Right ventricle myocardium superior (tissue), 1 donor: Measurements from ENCODE around the gene TUT4. TPM values are rescaled to one million over a fixed set of nuclear protein-coding genes. Genes with fewer than 3 reads are reported as not detected.

Experiments
- ATAC-seq: fragments of 200-7000 bp; cut with Tn5 transposase; one replicate; pipeline ENCODE4 v1.9.1; 2020; ENCODE audit warnings: mild to moderate bottlenecking; ENCODE audit not compliant: poor library complexity
- DNase-seq: peaks from one replicate; pipeline ENCODE4 v3.0.0-alpha.2; 2020
- intact Hi-C: fragments of 100-400 bp; cut with DNase I; formaldehyde crosslinking; loops from one replicate; pipeline ENCODE4 v1.11.2; 2022
- long read RNA-seq: library from polyadenylated mRNA; unstranded; transcript quantifications from one replicate; pipeline ENCODE4 v2.0.0, GENCODE V29; 2021
- total RNA-seq: library from RNA; stranded (reverse); fragmentation: NEBNext Ultra II Directional; extraction: Animal tissue kit (Norgen Biotek cat#: 25700); gene quantifications from one replicate; pipeline ENCODE4 v1.2.1, GENCODE V29; 2021
- donor health status: DM: no; HTN: yes; CAD: no; lungs with severe emphysema.

Gene TUT4, protein sequence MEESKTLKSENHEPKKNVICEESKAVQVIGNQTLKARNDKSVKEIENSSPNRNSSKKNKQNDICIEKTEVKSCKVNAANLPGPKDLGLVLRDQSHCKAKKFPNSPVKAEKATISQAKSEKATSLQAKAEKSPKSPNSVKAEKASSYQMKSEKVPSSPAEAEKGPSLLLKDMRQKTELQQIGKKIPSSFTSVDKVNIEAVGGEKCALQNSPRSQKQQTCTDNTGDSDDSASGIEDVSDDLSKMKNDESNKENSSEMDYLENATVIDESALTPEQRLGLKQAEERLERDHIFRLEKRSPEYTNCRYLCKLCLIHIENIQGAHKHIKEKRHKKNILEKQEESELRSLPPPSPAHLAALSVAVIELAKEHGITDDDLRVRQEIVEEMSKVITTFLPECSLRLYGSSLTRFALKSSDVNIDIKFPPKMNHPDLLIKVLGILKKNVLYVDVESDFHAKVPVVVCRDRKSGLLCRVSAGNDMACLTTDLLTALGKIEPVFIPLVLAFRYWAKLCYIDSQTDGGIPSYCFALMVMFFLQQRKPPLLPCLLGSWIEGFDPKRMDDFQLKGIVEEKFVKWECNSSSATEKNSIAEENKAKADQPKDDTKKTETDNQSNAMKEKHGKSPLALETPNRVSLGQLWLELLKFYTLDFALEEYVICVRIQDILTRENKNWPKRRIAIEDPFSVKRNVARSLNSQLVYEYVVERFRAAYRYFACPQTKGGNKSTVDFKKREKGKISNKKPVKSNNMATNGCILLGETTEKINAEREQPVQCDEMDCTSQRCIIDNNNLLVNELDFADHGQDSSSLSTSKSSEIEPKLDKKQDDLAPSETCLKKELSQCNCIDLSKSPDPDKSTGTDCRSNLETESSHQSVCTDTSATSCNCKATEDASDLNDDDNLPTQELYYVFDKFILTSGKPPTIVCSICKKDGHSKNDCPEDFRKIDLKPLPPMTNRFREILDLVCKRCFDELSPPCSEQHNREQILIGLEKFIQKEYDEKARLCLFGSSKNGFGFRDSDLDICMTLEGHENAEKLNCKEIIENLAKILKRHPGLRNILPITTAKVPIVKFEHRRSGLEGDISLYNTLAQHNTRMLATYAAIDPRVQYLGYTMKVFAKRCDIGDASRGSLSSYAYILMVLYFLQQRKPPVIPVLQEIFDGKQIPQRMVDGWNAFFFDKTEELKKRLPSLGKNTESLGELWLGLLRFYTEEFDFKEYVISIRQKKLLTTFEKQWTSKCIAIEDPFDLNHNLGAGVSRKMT (N-terminal part only)
- total RNA-seq, result 31.8 TPM
- long read RNA-seq, full-length matches to known transcripts, result 1 of 13 reads
- long read RNA-seq, partial matches to known transcripts, result 1 of 13 reads
- long read RNA-seq, other reads (novel, unspliced or antisense), result 11 of 13 reads

DNA sequence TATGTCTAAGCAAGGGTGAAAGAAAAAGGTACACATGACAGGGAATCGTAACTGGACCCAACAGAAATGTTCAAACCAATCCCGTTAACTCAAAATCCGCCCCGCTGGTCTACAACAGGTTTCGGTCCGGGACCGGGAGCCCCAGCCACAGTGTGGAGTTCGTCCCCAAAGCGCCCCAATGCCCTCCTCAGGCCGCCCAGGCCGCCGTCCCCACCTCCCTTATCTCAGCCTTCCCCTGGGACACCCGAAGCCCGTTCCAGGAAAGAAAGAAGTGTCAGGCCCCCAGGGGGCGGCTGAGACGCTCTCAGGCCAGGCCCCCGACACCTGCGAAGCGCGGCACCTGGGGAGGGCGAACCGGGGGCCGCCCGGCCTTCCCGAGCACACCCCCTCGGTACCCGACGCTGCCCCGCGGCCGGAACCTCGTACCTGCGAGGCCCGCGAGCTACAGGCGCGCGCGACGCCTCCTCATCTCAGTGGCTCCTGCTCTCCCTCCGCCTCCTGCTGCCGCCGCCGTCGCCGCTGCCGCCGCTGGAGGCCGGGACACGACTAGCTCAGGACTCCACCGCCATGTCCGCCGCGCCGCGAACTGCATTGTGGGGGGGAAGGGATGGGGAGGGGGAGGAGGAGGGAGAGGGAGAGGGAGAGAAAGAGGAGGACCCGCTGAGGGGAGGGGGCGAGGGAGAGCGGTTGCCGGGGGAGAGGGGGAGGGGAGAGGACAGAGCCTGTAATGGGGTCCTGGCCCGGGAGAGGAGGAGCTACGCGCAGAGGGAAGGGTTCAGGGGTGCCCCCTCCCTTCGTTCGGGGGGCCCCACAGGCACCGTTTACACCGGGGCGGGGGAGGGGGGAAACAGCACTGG lies at the start of gene TUT4:
Gene TUT4, minus strand, starts transcription at position 588 of the 857 bp plus-strand sequence. CDS start 26,812 bp downstream, outside the sequence.
- intact Hi-C loops, result no loop called here
- ATAC-seq, result peak; percentile 89
- peak; percentile 85 for DNase-seq

DNA sequence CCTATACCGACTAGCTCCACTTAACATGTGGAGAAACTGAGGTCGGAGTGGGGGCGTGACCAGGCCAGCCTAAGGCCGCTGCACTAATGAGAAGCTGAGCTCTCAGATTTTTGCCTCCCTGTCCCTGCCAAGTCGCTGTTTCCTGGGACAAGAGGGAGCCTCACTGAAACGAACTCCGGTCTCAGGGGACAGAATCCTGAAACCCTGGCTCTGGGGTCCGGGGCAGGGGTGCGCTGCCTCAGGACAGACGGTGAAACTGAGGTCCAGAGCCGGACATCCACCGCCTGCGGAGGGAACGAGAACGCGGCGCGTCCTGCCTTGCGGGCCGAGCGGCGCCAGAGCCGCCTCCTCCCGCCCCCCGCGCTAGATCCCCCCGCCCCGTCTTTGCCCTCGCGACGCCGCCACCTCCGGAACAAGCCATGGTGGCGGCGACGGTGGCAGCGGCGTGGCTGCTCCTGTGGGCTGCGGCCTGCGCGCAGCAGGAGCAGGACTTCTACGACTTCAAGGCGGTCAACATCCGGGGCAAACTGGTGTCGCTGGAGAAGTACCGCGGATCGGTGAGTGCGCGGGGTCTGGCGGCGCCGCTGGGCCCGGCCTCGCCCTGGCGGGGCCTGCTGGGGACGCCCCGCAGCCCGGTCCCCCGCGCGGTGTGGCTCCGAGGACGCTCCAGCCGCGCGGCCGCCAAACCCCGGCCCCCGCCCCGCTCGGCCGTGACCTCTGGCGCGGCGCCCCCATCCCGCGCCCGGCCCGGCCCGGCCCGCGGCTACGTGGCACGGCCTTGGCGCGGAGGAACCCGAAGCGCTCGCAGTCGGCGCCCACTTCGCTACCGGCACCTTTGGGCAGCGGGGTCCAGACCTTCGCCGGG lies 49.3 kb upstream of the TUT4 start, which contains the start of gene GPX7:
Gene GPX7, plus strand, starts transcription at position 381 of the 865 bp plus-strand sequence. Its CDS starts 39 bp downstream, at position 420.
- intact Hi-C loops, result no loop called here
- DNase-seq, result peak; percentile 63

DNA sequence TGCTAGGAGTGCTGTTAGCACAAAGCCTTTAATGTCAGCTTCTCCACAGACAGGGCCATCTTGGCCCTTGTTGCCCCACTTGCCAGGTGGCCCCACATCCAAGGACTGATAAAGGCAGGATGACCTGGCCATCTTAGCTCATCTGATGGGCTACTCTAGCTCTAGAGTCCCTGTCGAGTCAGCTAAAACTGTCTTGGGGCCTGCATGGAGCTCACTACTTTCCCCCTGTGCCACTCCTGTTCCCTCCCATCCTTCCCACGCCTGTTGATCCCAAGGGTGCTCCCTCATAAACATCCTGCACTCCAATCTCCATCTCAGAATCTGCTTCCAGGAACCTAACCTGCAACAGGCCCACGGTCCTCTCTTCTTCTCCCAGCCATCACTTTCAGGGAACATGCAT lies 48.6 kb upstream of the TUT4 start:
- no peak for ATAC-seq
- DNase-seq, result no peak
- intact Hi-C loops, result no loop called here

More for the DNA sequence above, 49.3 kb upstream of the TUT4 start, which contains the start of gene GPX7:
- peak; percentile 79 for ATAC-seq

DNA sequence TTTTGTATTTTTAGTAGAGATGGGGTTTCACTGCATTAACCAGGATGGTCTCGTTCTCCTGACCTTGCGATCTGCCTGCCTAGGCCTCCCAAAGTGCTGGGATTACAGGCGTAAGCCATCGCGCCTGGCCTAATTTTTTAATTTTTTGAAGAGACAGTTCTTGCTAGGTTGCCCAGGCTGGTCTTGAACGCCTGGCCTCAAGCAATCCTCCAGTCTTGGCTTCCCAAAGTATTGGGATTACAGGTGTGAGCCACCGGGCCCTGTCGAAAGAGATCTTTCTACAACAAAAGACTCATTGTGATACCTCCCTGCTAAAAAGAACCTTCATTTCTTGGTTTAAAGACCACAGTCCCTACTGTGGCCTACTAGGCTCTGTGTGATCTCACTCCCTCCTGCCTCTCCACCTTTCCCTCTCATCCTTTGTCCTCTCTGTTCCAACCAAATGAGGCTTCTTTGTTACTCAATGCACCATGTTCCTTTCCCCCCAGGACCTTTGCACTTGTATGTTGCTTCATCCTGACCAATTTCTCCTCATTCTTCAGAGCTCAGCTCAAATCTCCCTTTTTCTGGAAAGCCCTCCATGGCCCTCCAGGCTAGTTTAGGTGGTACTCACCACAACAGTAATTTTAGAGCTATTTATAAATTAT lies 47.8 kb upstream of the TUT4 start:
- no peak for DNase-seq
- intact Hi-C loops, result no loop called here
- ATAC-seq, result no peak

DNA sequence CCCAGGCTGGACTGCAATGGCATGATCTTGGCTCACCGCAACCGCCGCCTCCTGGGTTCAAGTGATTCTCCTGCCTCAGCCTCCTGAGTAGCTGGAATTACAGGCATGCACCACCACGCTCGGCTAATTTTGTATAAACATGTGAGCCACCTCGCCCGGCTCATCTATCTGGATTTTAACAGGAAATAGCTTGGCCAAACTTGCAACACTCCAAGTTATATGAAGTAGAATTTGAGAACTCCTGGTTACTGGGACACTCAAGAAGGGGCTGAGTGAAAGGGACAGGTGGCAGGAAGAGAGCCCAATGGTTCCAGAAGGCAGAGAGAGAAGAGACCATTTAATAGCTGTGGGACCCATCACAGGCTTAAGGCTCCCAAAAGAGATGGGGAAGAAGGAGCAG lies 46.3 kb upstream of the TUT4 start:
- ATAC-seq (no peak), DNase-seq (no peak)
- intact Hi-C loops, result no loop called here

DNA sequence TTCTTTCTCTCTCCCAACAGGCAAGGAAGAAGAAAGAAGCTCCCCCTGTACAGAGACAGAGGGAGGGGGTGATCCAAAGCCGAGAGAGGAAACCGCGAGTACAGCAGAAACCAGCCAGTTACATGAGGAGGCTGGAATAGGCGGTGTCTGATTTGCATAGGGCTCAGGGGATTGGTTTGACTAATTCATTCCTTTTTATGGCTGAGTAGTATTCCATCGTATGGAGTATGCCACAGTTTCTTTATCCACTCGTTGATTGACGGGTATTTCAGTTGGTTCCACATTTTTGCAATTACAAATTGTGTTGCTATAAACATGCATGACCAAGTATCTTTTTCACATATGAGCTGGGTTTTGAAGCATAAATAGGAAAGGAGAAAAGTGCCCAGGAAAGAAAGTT lies 45.8 kb upstream of the TUT4 start:
- ATAC-seq (no peak), DNase-seq (no peak)
- intact Hi-C loops, result no loop called here

DNA sequence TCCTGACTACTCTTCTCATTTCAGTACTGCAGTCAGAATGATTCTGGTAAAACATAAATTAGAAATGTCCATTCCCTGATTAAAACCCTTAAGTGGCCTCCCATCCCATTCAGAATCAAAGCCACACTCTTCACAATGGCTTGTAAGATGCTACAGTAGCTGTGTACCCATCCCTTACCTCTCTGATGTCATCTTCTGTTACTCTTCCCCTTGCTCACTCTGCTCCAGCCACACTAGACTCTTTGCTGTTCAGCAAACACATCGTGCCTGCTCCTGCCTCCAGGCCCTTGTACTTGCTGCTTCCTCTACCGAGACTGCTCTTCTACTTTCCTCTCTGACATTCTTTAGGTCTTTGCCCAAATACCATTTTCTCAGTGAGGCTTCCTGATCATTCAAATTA lies 45.0 kb upstream of the TUT4 start:
- intact Hi-C loops, result no loop called here
- DNase-seq (no peak), ATAC-seq (no peak)

DNA sequence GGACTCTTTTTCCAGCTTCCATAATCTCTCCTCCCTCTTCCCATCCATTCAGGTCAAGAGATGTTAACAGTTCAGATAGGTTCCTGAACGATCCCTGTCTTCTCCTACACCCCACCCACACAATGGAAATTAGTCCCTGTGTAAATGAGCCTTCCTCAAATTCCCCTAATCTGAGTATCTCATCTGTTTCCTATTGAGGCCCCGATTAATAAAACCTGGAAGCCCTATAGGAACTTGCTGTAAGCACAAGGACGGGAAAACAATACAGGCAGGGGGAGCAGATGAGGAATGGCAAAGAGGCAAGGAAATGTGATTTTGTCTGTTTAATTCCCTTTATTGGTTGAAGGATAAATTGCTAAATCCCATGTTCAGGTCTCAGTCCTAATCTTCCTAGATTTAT lies 42.2 kb upstream of the TUT4 start:
- no peak for ATAC-seq
- intact Hi-C loops, result no loop called here
- no peak for DNase-seq

DNA sequence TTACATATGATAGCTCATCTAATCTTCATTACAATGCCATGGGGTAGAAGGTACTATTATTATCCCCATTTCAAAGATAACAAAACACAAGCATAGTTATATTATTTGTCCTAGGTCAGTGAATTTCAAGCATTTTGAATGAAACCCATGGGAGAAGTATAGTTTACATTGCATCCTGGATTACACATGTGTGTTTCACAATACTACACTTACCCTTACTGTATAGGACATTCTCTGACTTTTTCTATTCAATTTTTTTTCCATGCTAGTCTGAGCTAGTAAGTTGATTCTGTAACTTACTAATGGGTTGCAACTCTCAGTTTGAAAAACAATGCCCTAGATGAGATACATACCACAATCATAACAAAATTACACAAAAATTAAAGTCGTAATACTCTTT lies 40.6 kb upstream of the TUT4 start:
- ATAC-seq, result no peak
- intact Hi-C loops, result no loop called here
- no peak for DNase-seq

DNA sequence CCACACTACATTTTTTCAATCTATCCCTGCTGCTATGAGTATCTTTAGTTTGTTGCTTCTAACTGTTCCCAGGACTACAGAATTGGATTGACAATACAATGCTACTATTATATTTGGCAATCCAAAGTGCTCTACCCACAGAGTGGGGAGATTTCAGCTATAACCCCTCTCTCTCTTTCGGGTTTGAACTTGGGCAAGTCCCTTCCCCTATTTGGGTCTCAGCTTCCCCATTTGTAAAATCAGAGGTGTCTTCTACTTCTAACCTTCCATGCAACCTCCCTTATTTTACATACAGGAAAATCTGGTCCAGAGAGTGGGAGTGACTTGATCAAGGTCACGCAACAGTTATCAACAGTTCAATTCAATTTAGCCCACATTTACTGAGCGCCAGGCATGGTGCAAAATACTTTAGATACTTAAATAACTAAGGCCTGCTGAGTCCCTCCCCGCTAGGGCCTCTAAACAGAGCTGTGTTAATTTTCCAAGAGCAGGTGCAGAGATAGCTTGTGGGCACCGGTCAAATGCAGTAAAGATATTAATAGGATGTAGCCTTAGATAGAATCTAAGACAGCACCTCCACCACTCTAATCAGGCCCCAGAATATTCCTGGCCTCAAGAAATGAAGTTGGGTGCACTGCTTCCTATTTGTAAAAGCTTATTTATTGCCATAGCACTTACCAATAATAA lies 39.9 kb upstream of the TUT4 start:
- ATAC-seq (no peak), DNase-seq (no peak)
- intact Hi-C loops, result no loop called here

DNA sequence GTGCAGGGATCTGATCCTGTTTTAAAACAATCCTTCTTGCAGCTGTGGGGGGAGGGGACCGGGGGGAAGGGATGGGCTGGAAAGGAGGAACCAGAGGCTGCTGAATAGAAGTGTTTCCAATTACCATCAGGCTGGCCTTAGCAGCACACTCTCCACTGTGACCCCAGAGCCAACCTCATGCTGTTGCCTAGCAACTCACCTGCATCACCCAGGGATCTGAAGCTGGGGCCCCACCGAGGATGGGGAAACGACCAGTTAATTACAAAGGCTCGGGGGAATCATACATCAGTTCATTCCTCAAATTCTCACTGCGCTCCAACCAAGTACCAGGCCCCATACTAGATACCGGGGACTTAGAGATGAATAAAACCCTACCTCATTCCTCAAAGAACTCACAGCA lies 37.4 kb upstream of the TUT4 start:
- intact Hi-C loops, result no loop called here
- DNase-seq (no peak), ATAC-seq (no peak)

DNA sequence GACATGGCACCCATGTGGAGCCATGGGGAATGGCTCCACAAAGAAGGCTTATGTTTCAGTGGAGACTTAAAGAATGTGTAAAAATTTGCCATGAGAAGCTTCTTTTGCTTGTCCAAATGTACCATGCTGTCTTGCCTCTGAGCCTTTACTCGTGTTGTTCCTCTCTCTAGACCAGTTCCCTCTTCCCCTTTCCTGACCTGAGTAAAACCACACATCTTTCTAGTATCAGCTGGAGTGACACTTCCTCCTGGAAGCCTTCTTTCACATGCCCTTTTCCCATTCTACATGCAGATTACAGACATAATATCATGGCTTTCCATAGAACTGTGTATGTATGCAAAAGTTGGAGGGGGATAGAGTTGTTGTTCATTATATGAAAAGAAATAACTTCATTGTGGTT lies 35.6 kb upstream of the TUT4 start:
- intact Hi-C loops, result no loop called here
- ATAC-seq, result no peak
- no peak for DNase-seq

DNA sequence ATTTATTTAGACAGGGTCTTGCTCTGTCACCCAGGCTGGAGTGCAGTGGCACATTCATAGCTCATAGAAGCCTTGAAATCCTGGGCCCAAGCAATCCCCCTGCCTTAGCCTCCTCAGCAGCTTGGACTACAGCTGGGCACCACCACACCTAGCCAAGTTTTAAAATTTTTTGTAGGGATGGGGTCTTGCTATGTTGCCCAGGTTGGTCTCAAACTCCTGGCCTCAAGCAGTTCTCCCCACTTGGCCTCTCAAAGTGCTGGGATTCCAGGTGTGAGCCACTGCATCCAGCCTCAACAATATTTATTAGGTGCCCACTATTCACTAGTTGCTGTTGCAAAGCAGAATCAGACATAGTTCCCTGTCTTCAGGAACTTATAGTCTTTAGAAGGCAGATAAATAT lies 35.1 kb upstream of the TUT4 start:
- intact Hi-C loops, result no loop called here
- ATAC-seq, result no peak

DNA sequence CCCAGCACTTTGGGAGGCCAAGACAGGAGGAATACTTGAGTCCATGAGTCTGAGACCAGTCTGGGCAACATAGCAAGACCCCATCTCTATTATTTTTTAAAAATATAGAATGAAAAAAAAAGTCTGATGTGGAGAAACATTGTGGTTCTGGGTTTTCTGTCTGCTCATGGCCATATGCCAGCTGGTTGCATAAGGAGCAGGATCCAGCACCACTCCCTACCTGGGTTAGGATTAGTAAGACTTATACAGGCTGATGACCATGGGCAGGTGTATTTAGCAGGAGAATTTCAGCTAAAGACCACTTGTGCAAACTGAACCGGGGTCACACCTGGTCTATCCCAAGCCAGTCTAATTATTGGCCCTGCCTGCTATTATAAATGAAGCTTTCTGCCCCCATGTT lies 32.6 kb upstream of the TUT4 start:
- ATAC-seq (no peak), DNase-seq (no peak)
- intact Hi-C loops, result no loop called here

More for the DNA sequence above, 35.1 kb upstream of the TUT4 start:
- no peak for DNase-seq

DNA sequence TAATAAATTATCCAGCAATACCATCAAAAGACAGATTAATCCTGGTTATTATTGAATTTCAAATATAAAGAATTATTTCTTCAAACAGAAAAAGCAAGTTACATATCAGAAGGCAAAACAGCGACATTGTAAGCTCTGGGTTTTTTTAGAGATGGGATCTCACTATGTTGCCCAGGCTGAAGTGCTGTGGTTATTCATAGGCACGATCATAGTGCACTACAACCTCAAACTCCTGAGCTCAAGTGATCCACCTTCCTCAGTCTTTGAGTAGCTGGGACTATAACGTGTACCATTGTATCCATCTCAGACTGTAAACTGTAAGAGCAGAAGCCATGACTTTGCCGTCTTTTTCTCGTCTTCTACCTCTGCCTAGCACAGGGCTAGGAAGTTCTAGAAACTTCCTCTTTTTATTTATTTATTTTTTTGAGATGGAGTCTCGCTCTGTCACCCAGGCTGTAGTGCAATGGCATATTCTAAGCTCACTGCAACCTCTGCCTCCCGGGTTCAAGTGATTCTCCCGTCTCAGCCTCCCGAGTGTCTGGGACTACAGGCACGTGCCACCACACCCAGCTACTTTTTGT lies 29.3 kb upstream of the TUT4 start:
- ATAC-seq (no peak), DNase-seq (no peak)
- intact Hi-C loops, result no loop called here

DNA sequence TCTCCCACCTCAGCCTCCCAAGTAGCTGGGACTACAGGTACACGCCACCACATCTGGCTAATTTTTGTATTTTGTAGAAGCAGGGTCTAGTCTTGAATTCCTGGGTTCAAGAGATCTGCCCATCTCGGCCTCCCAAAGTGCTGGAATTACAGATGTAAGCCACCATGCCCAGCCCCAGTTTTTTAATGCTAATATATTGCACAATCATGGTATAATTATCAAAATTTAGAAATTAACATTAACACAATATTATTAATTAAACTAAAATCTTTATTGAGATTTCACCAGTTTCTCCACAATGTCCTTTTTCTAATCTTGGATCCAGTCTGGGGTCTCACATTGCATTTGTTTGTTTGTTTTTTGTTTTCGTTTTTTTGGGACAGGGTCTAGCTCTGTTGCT lies 27.4 kb upstream of the TUT4 start:
- DNase-seq (no peak), ATAC-seq (no peak)
- intact Hi-C loops, result no loop called here
